K562 (cell line): ENCODE data around the gene CACNG3. TPM values are rescaled to one million over a fixed set of nuclear protein-coding genes. Genes with fewer than 3 reads are reported as not detected.

Experiments used
- ATAC-seq: fragments of 200-7000 bp; cut with Tn5 transposase; 3 replicates; pipeline ENCODE4 v1.9.1; 2020; ENCODE audit warnings: moderate library complexity
- Bru-seq: library from RNA; stranded (reverse); fragments of 400-500 nt; gene quantifications from one replicate; lab custom pipeline; 2021; lab: Mats Ljungman, UMichigan
- BruChase-seq, 2 experiments: library from RNA; stranded (reverse); fragments of 400-500 nt; gene quantifications; one replicate each; lab custom pipeline; 2021; lab: Mats Ljungman, UMichigan
- BruUV-seq: library from RNA; stranded (reverse); fragments of 400-500 nt; replicated peaks from 2 replicates; lab custom pipeline; 2021; lab: Mats Ljungman, UMichigan
- CTCF ChIA-PET: fragments of 300-600 bp; formaldehyde crosslinking; extraction: SDS; loops from one replicate; lab custom pipeline; 2021; ENCODE audit warnings: low intra/inter-chr PET ratio; lab: Yijun Ruan, JAX
- POLR2A ChIA-PET: fragments of 300-600, 350-650 bp; sonication (Branson Sonifier 250); formaldehyde crosslinking; extraction: SDS; loops from one replicate; lab custom pipeline; 2021; ENCODE audit warnings: antibody characterized with exemption, inconsistent platforms; lab: Yijun Ruan, JAX
- DNase-seq, 4 experiments: peaks; one replicate each; pipeline versions ENCODE4 v3.0.0 to v3.0.0-alpha.2; 2011 to 2018; ENCODE audit warnings: low spot score in 3 of 4, mixed read lengths in 3 of 4; ENCODE audit errors: extremely low read depth in 1 of 4
- FAIRE-seq: peaks from 2 replicates; lab custom pipeline; 2011; peaks lifted over from hg19 to GRCh38; lab: Jason Lieb, UNC
- H2AFZ ChIP-seq: 2 replicates; pipeline ENCODE4 v1.6.0; 2011; ENCODE audit warnings: low read depth, low read length, control low read depth, inconsistent platforms
- H3K27ac ChIP-seq: fragments of 200-600 bp; 3 replicates; pipeline ENCODE4 v1.8.0; 2011; ENCODE audit warnings: low read depth, mild to moderate bottlenecking, control low read depth, inconsistent platforms, low read length, moderate library complexity, mixed read lengths; ENCODE audit errors: extremely low read depth
- H3K27me3 ChIP-seq, 2 experiments: fragments of 300-600 bp in 1 of 2; 2 replicates in 1 of 2; 3 replicates in 1 of 2; pipeline versions ENCODE4 v1.6.0 to v1.8.0; 2011; ENCODE audit warnings: inconsistent platforms in 2 of 2, low read length in 2 of 2, mild to moderate bottlenecking in 1 of 2, mixed read lengths in 1 of 2, moderate library complexity in 1 of 2; ENCODE audit not compliant: control insufficient read depth in 2 of 2, insufficient read depth in 2 of 2
- H3K36me3 ChIP-seq: fragments of 300-600 bp; 3 replicates; pipeline ENCODE4 v1.8.0; 2011; ENCODE audit warnings: mild to moderate bottlenecking, low read length, inconsistent platforms; ENCODE audit not compliant: control insufficient read depth, insufficient read depth
- H3K4me1 ChIP-seq, 2 experiments: fragments of 200-600 bp in 1 of 2; replicated peaks in 1 of 2; 2 replicates in 1 of 2; 3 replicates in 1 of 2; pipeline versions ENCODE4 v1.5.1 to v1.8.0; 2011; ENCODE audit warnings: inconsistent platforms in 2 of 2, low read length in 2 of 2, mild to moderate bottlenecking in 1 of 2, mixed read lengths in 1 of 2, moderate library complexity in 1 of 2; ENCODE audit not compliant: control insufficient read depth in 2 of 2, insufficient read depth in 2 of 2
- H3K4me2 ChIP-seq: 2 replicates; pipeline ENCODE4 v1.6.1; 2011; ENCODE audit warnings: low read length, control low read depth, inconsistent platforms, mixed read lengths; ENCODE audit not compliant: insufficient read depth
- H3K4me3 ChIP-seq: fragments of 200-600 bp; sonication (generic), shearing (Covaris generic); 2 replicates; pipeline ENCODE4 v1.5.1; 2016; ENCODE audit warnings: control low read depth, inconsistent platforms
- H3K79me2 ChIP-seq: fragments of 200-600 bp; 3 replicates; pipeline ENCODE4 v1.8.0; 2011; ENCODE audit warnings: low read length, inconsistent platforms; ENCODE audit not compliant: control insufficient read depth, insufficient read depth
- H3K9ac ChIP-seq, 2 experiments: 2 replicates each; pipeline versions ENCODE4 v1.6.0 to v1.6.1; 2011; ENCODE audit warnings: low read depth in 2 of 2, low read length in 2 of 2, control low read depth in 1 of 2, inconsistent platforms in 1 of 2, mild to moderate bottlenecking in 1 of 2, mixed read lengths in 1 of 2; ENCODE audit not compliant: insufficient read depth in 1 of 2
- H3K9me1 ChIP-seq: one replicate; pipeline ENCODE4 v1.6.0; 2011; ENCODE audit warnings: inconsistent platforms, mild to moderate bottlenecking, low read length, moderate library complexity; ENCODE audit not compliant: control insufficient read depth, insufficient read depth
- H3K9me3 ChIP-seq: replicated peaks from 2 replicates; pipeline ENCODE4 v1.5.1; 2011; ENCODE audit warnings: low read depth, low read length, inconsistent platforms; ENCODE audit not compliant: control insufficient read depth, insufficient read depth
- H4K20me1 ChIP-seq: replicated peaks from 2 replicates; pipeline ENCODE4 v1.6.1; 2011; ENCODE audit warnings: low read length, inconsistent platforms, mixed read lengths; ENCODE audit not compliant: control insufficient read depth, insufficient read depth
- ADNP ChIP-seq: fragments of 200-800 bp; sonication (Bioruptor generic); IDR thresholded peaks from 2 replicates; pipeline ENCODE4 v1.6.1; 2016; ENCODE audit warnings: missing genetic modification characterization, missing compliant biosample characterization
- GABPB1 ChIP-seq: sonication (generic); formaldehyde crosslinking; IDR thresholded peaks from 2 replicates; pipeline ENCODE4 v1.8.0; 2022; ENCODE audit warnings: mild to moderate bottlenecking, missing genetic modification reagents
- JUND ChIP-seq, 2 experiments: IDR thresholded peaks; 2 replicates in 1 of 2; 3 replicates in 1 of 2; pipeline ENCODE4 v1.6.1; 2011; ENCODE audit warnings: borderline replicate concordance in 2 of 2, low read depth in 2 of 2, low read length in 2 of 2, improper control_type of control experiment in 1 of 2, missing biosample characterization in 1 of 2, missing genetic modification characterization in 1 of 2, missing genetic modification reagents in 1 of 2
- NKRF ChIP-seq: fragments of 450-650 bp; IDR thresholded peaks from 2 replicates; pipeline ENCODE4 v1.6.1; 2016; ENCODE audit warnings: borderline replicate concordance
- NR3C1 ChIP-seq: sonication (generic); formaldehyde crosslinking; IDR thresholded peaks from 2 replicates; pipeline ENCODE4 v1.8.1; 2022; ENCODE audit warnings: missing genetic modification reagents
- SP1 ChIP-seq: sonication (generic); formaldehyde crosslinking; IDR thresholded peaks from 2 replicates; pipeline ENCODE4 v1.8.1; 2022; ENCODE audit warnings: mild to moderate bottlenecking, missing genetic modification reagents
- ZBTB9 ChIP-seq: fragments of 450-650 bp; formaldehyde crosslinking; IDR thresholded peaks from 2 replicates; pipeline ENCODE4 v1.4.0; 2020; ENCODE audit warnings: mild to moderate bottlenecking, moderate library complexity
- ZNF589 ChIP-seq: fragments of 200-800 bp; sonication (Bioruptor generic); IDR thresholded peaks from 2 replicates; pipeline ENCODE4 v1.6.1; 2016; ENCODE audit warnings: low read depth, missing genetic modification characterization, missing compliant biosample characterization
- WGBS: fragments of 100-300 bp; shearing (Covaris generic); methylation state at CpG from one replicate; pipeline ENCODE4 v1.1.6; 2016; ENCODE audit warnings: low coverage, mixed read lengths; ENCODE audit not compliant: insufficient coverage; ENCODE audit errors: missing lambda C conversion rate; 5-methylcytosine and 5-hydroxymethylcytosine counted together
- in situ Hi-C: fragments of 300-500 bp; cut with MboI; formaldehyde crosslinking; loops from 4 replicates; pipeline ENCODE4 v1.15.0; 2018; ENCODE audit warnings: inconsistent platforms, mixed read lengths
- intact Hi-C: fragments of 100-400 bp; cut with micrococcal nuclease; formaldehyde crosslinking; loops from 2 replicates; pipeline ENCODE4 v1.14.2; 2022
- long read RNA-seq, 3 experiments: library from polyadenylated mRNA in 2 of 3; library from RNA in 1 of 3; unstranded in 2 of 3; stranded (forward) in 1 of 3; transcript quantifications; one replicate each; pipeline ENCODE4 v2.0.0, GENCODE V29; 2019 to 2022
- polyA minus RNA-seq, 3 experiments: library from RNA; depleted of rRNA, polyadenylated mRNA; stranded (reverse); fragments of >200 nt; gene quantifications; 2 replicates each; pipeline ENCODE4 v1.2.3, GENCODE V29; 2011
- polyA plus RNA-seq, 8 experiments: library from polyadenylated mRNA; depleted of rRNA in 4 of 8; stranded (reverse) in 5 of 8; unstranded in 3 of 8; fragments of >200 nt; fragmentation: Nextera tagmentation in 2 of 8; fragmentation: Illumina TruSeq in 1 of 8; extraction: Ambion mirVana in 2 of 8; extraction: Trizol in 1 of 8; gene quantifications; 2 replicates each; pipeline versions ENCODE4 v1.2.1 to v1.2.3, GENCODE V29; 2011 to 2014; ENCODE audit warnings: inconsistent platforms in 1 of 8, missing spikeins in 1 of 8
- total RNA-seq, 7 experiments: library from RNA; depleted of rRNA in 6 of 7; stranded (reverse); fragments of >200 nt in 6 of 7; fragmentation: Illumina TruSeq in 2 of 7; extraction: Trizol in 2 of 7; gene quantifications; 2 replicates each; pipeline versions ENCODE4 v1.2.1 to v1.2.3, GENCODE V29; 2011 to 2021; ENCODE audit warnings: low replicate concordance in 1 of 7
- TF ChIP-seq, protein P1 (sequence below): sonication (generic); formaldehyde crosslinking; IDR thresholded peaks from 2 replicates; pipeline ENCODE4 v1.8.1; 2023; ENCODE audit warnings: mild to moderate bottlenecking, missing genetic modification reagents

CACNG3 gene
- not detected in 2 replicates for total RNA-seq (2011; cell fraction: chromatin; rRNA removed; ENCODE audit: low replicate concordance)
- not detected in 2 replicates for total RNA-seq (2011; cell fraction: nucleolus; rRNA removed)
- total RNA-seq (2011; cell fraction: nucleoplasm; rRNA removed), result not detected in 2 replicates
- total RNA-seq (2014; rRNA removed), result not detected in 2 replicates
- not detected in 2 replicates for total RNA-seq (2014; rRNA removed; fragmentation: Illumina TruSeq; extraction: Trizol)
- not detected in 2 replicates for total RNA-seq (2015; rRNA removed; fragmentation: Illumina TruSeq; extraction: Trizol)
- not detected in 2 replicates for total RNA-seq (2021)
- polyA plus RNA-seq (2011; rRNA removed), result not detected in 2 replicates
- not detected in 2 replicates for polyA plus RNA-seq (2011; cell fraction: cytosol; rRNA removed)
- not detected in 2 replicates for polyA plus RNA-seq (2011; cell fraction: nucleus; rRNA removed)
- polyA plus RNA-seq (2012), result not detected in 2 replicates
- polyA plus RNA-seq (2014; fragmentation: Illumina TruSeq; extraction: Trizol), result not detected in 2 replicates
- polyA plus RNA-seq (2014; fragmentation: Nextera tagmentation; extraction: Ambion mirVana), result not detected
- polyA plus RNA-seq (2014; rRNA removed), result not detected in 2 replicates
- not detected in 2 replicates for polyA minus RNA-seq (2011; rRNA and poly(A)+ RNA removed)
- not detected in 2 replicates for polyA minus RNA-seq (2011; cell fraction: cytosol; rRNA and poly(A)+ RNA removed)
- not detected in 2 replicates for polyA minus RNA-seq (2011; cell fraction: nucleus; rRNA and poly(A)+ RNA removed)
- percentile 4 among the genes with signal in this experiment for Bru-seq, nascent RNA
- percentile 16 among the genes with signal in this experiment for BruChase-seq, experiment 1, labeled RNA remaining after a 2-hour chase
- BruChase-seq, experiment 2, labeled RNA remaining after a 6-hour chase, result percentile 14 among the genes with signal in this experiment
- long read RNA-seq, experiment 1, result 0 reads
- long read RNA-seq, experiment 2, result 0 reads
- long read RNA-seq, experiment 3, result 0 reads

DNA sequence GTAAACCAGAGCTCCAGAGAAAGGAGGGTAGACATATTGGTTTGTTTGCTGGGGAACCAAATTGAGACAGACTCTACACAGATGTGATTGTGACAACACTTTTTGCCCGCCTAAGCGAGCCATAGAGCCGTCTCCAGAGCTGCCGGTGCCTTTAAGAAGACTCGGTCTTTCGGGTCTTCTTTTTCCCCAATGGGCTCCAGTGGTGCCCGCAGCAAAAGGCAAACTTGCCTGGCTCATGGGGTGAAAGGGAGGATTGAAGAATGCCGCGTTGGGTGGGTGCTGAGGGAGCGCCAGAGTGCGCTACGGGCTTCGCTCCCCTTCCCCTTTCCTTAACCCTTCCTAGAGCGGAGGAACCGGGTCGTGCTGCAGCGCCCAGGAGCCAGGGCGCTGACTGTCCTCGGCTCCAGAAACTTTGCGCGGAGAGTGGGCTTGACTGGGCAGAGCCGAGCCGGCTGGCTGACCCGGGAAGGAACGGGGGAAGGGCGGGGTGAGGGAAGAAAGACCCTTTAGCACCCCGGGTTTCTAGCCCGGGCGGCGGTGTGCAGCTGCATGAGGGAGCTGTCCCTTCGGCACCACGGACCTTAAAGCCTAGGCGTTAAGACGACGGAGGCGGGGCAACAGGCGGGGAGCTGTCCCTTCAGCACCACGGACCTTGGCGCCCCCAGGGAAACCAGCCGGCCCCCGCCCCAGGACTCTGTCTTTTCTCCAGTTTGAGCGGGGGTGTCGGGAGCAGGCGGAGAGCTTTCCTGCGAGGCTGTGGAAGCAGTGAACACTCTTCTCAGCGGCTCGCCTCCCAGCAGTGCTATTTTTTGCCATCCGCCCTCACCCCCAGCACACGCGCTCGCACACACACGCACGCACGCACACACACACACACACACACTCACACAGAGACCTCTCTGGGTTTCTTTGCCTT lies at the start of gene CACNG3:
TSS of gene CACNG3 (plus strand) at position 880 of the 916 bp plus-strand sequence. CDS start 420 bp downstream, outside the sequence.
- no TSS peak for BruUV-seq
- H3K4me1 ChIP-seq, result peaks cover 0 to 8% of the 10 kb centered on the region in 2 experiments; a peak in 1 of 5 replicates
- H3K4me2 ChIP-seq, result no peak within 1 kb of the TSS
- intact Hi-C loops (loop anchor here (10.0 kb wide), 1 partner anchor 521 kb away; no protein-coding TSS in a partner anchor), in situ Hi-C loops (loop anchor here (10.0 kb wide), 1 partner anchor 521 kb away; no protein-coding TSS in a partner anchor)
- H3K9me1 ChIP-seq, result no peaks in the 10 kb centered on the region
- ATAC-seq (peak; percentile 98), DNase-seq (peak; percentile 83 to 89 (median 86)), FAIRE-seq (peak; percentile 85)
- 0 out of 2 replicates have a peak, but pooled peaks cover 4% of the 10 kb centered on the region for H4K20me1 ChIP-seq
- H3K27ac ChIP-seq, result no peak within 1 kb of the TSS
- ChIA-PET POLR2A (interaction anchor here (0.6 kb wide), 4 partner anchors 40 to 418 kb away, joined by 3 read pairs; no protein-coding TSS in a partner anchor), CTCF (interaction anchor here (0.5 to 1.1 kb wide), 2 partner anchors 9 to 210 kb away, joined by 3 to 5 read pairs; no protein-coding TSS in a partner anchor)
- no peak within 1 kb of the TSS for H3K4me3 ChIP-seq
- no peaks in the 10 kb centered on the region for H3K9me3 ChIP-seq
- peaks cover 5 to 16% of the 10 kb centered on the region in 2 experiments; a peak in 2 of 5 replicates for H3K27me3 ChIP-seq
- H3K36me3 ChIP-seq, result no peaks in the 10 kb centered on the region
- no peak within 1 kb of the TSS for H3K9ac ChIP-seq
- H2AFZ ChIP-seq, result no peak within 1 kb of the TSS
- WGBS, result 33% methylated on average over 26 of the region's 54 CpGs
- no peaks in the 10 kb centered on the region for H3K79me2 ChIP-seq
- TF ChIP-seq, protein P1, sequence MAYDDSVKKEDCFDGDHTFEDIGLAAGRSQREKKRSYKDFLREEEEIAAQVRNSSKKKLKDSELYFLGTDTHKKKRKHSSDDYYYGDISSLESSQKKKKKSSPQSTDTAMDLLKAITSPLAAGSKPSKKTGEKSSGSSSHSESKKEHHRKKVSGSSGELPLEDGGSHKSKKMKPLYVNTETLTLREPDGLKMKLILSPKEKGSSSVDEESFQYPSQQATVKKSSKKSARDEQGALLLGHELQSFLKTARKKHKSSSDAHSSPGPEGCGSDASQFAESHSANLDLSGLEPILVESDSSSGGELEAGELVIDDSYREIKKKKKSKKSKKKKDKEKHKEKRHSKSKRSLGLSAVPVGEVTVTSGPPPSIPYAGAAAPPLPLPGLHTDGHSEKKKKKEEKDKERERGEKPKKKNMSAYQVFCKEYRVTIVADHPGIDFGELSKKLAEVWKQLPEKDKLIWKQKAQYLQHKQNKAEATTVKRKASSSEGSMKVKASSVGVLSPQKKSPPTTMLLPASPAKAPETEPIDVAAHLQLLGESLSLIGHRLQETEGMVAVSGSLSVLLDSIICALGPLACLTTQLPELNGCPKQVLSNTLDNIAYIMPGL (CRISPR knock-in tag), result peak; percentile 56; the same call in 1 of the 2 replicates
- TF ChIP-seq JUND (IDR thresholded peaks at IDR 0.05; ENCODE audit: borderline replicate concordance, low read depth, low read length), result 0 out of 2 replicates have a peak, but pooled peaks have one; percentile 34
- no peak; the same call in 2 of the 3 replicates for TF ChIP-seq JUND (tag; IDR thresholded peaks at IDR 0.05; ENCODE audit: borderline replicate concordance, low read depth, low read length)
- 0 out of 2 replicates have a peak, but pooled peaks have one; percentile 74 for TF ChIP-seq ZNF589 (CRISPR knock-in tag)
- peak; percentile 61 for TF ChIP-seq GABPB1 (CRISPR knock-in tag)
- peak; percentile 33; the same call in 1 of the 2 replicates for TF ChIP-seq NKRF
- TF ChIP-seq ZBTB9 (CRISPR knock-in tag), result peak; percentile 39; the same call in 1 of the 2 replicates
- TF ChIP-seq SP1 (CRISPR knock-in tag), result peak; percentile 54; the same call in 1 of the 2 replicates
- TF ChIP-seq ADNP, result no peak
- TF ChIP-seq NR3C1, result peak; percentile 95
